ENCODE results near the gene EDRF1.

DNA sequence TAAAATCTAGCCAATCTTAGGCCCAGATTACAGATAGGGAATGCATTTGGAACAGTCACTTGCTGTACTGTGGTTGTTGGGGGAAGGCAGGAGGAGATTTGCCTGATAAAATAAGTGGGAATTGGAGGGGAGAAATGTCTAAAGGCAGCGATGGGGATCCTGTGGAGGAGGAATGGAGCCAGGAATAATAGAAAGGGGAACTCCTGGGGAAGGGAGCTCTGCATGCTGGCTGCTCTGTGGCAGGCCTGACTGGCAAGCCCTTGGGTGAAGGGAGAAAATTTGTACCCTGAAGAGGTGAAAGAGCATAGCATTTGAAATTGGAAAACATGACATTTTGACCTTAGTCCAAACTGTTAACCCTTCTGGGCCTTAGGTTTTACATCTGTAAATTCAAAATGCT, 42.5 kb downstream of the EDRF1 start:
- TF ChIP-seq, protein P1, sequence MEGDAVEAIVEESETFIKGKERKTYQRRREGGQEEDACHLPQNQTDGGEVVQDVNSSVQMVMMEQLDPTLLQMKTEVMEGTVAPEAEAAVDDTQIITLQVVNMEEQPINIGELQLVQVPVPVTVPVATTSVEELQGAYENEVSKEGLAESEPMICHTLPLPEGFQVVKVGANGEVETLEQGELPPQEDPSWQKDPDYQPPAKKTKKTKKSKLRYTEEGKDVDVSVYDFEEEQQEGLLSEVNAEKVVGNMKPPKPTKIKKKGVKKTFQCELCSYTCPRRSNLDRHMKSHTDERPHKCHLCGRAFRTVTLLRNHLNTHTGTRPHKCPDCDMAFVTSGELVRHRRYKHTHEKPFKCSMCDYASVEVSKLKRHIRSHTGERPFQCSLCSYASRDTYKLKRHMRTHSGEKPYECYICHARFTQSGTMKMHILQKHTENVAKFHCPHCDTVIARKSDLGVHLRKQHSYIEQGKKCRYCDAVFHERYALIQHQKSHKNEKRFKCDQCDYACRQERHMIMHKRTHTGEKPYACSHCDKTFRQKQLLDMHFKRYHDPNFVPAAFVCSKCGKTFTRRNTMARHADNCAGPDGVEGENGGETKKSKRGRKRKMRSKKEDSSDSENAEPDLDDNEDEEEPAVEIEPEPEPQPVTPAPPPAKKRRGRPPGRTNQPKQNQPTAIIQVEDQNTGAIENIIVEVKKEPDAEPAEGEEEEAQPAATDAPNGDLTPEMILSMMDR (IDR thresholded peaks at IDR 0.05 in 2 of 3, conservative IDR thresholded peaks at IDR 0.05 in 1 of 3; ENCODE audit: borderline replicate concordance in 1 of 3, insufficient read depth in 1 of 3, low read depth in 2 of 3, low read length in 2 of 3), result no peak
- TF ChIP-seq POLR2AphosphoS5 (IDR thresholded peaks at IDR 0.05; ENCODE audit: low read depth, low read length), result no peak
- no peak for TF ChIP-seq RAD21 (IDR thresholded peaks at IDR 0.05; ENCODE audit: low read depth)
- no peak for TF ChIP-seq CBX3 (IDR thresholded peaks at IDR 0.05; ENCODE audit: low read depth)
- no peak for TF ChIP-seq ZNF274 (IDR thresholded peaks at IDR 0.05; ENCODE audit: low read depth, low read length)
- no peak for TF ChIP-seq YY1 (IDR thresholded peaks at IDR 0.05; ENCODE audit: extremely low read depth, insufficient replicate concordance, low read depth, low read length)
- TF ChIP-seq CEBPB (IDR thresholded peaks at IDR 0.05; ENCODE audit: low read depth), result no peak
- TF ChIP-seq POLR2A (IDR thresholded peaks at IDR 0.05; ENCODE audit: borderline replicate concordance, extremely low read depth, insufficient read depth, insufficient read length), result no peak
- no peak for TF ChIP-seq EZH2 (IDR thresholded peaks at IDR 0.05)
- no peak for TF ChIP-seq SIN3A (IDR thresholded peaks at IDR 0.05; ENCODE audit: low read depth)
- TF ChIP-seq JUND (IDR thresholded peaks at IDR 0.05), result no peak
- TF ChIP-seq SP1 (IDR thresholded peaks at IDR 0.05; ENCODE audit: low read depth), result no peak
- TF ChIP-seq, protein P2, sequence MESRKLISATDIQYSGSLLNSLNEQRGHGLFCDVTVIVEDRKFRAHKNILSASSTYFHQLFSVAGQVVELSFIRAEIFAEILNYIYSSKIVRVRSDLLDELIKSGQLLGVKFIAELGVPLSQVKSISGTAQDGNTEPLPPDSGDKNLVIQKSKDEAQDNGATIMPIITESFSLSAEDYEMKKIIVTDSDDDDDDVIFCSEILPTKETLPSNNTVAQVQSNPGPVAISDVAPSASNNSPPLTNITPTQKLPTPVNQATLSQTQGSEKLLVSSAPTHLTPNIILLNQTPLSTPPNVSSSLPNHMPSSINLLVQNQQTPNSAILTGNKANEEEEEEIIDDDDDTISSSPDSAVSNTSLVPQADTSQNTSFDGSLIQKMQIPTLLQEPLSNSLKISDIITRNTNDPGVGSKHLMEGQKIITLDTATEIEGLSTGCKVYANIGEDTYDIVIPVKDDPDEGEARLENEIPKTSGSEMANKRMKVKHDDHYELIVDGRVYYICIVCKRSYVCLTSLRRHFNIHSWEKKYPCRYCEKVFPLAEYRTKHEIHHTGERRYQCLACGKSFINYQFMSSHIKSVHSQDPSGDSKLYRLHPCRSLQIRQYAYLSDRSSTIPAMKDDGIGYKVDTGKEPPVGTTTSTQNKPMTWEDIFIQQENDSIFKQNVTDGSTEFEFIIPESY (IDR thresholded peaks at IDR 0.05; ENCODE audit: extremely low read depth, insufficient replicate concordance, low read length), result no peak
